OCI-M1 (cell line): ENCODE measurements around the gene SLC23A1.
"Not testable (repeated sequence)": the region's sequence is repeated elsewhere in the genome, so short reads cannot be mapped to it uniquely, and the experiment has no call there.

Experiments used
- DNase-seq: peaks from one replicate; lab custom pipeline; 2025; lab: John Stamatoyannopoulos, UW

Gene SLC23A1

GRCh38 chr5:139389701-139390638 is 6.9 kb upstream of the SLC23A1 start, which contains the start of gene MZB1:
TSS of gene MZB1 (minus strand) at chr5:139389913. CDS start at chr5:139389856, 57 bp downstream.
- no peak for DNase-seq

GRCh38 chr5:139388198-139388821 is 5.2 kb upstream of the SLC23A1 start:
- DNase-seq = no peak

GRCh38 chr5:139387611-139388197 is 4.6 kb upstream of the SLC23A1 start:
- no peak for DNase-seq

- not testable (repeated sequence) for DNase-seq
Measured at GRCh38 chr5:139386956-139387355, 3.9 kb upstream of the SLC23A1 start.

- DNase-seq = no peak
Measured at GRCh38 chr5:139386050-139386438, 2.9 kb upstream of the SLC23A1 start.

GRCh38 chr5:139385061-139386049 is 2.3 kb upstream of the SLC23A1 start:
- peak; percentile 89 for DNase-seq

- peak; percentile 36 for DNase-seq
Measured at GRCh38 chr5:139384591-139385051, 1.5 kb upstream of the SLC23A1 start.

- DNase-seq = no peak
Measured at GRCh38 chr5:139383993-139384590, 995 bp upstream of the SLC23A1 start.

- no peak for DNase-seq
Measured at GRCh38 chr5:139382807-139383206, 290 bp downstream of the SLC23A1 start.

- no peak for DNase-seq
Measured at GRCh38 chr5:139381837-139382761, 998 bp downstream of the SLC23A1 start.

GRCh38 chr5:139379626-139380449 is 3.3 kb downstream of the SLC23A1 start:
- no peak for DNase-seq

GRCh38 chr5:139378941-139379361 is 4.1 kb downstream of the SLC23A1 start:
- no peak for DNase-seq

- no peak for DNase-seq
Measured at GRCh38 chr5:139378101-139378825, 4.8 kb downstream of the SLC23A1 start.

- DNase-seq = no peak
Measured at GRCh38 chr5:139377226-139377625, 5.9 kb downstream of the SLC23A1 start.

GRCh38 chr5:139376364-139376763 is 6.7 kb downstream of the SLC23A1 start:
- DNase-seq = no peak

- no peak for DNase-seq
Measured at GRCh38 chr5:139374909-139375308, 8.2 kb downstream of the SLC23A1 start.

GRCh38 chr5:139371482-139372435 is 11.3 kb downstream of the SLC23A1 start:
- DNase-seq = no peak
